HG02852 (cell line): ENCODE results near the gene ANKH.
"Not testable (repeated sequence)": the region's sequence is repeated elsewhere in the genome, so short reads cannot be mapped to it uniquely, and the experiment has no call there.

Experiments used
- ATAC-seq: cut with Tn5 transposase; IDR thresholded peaks from one replicate; pipeline ENCODE4 v1.9.1; 2021; ENCODE audit warnings: mild to moderate bottlenecking, moderate library complexity; ENCODE audit not compliant: unreplicated experiment

ANKH gene

DNA sequence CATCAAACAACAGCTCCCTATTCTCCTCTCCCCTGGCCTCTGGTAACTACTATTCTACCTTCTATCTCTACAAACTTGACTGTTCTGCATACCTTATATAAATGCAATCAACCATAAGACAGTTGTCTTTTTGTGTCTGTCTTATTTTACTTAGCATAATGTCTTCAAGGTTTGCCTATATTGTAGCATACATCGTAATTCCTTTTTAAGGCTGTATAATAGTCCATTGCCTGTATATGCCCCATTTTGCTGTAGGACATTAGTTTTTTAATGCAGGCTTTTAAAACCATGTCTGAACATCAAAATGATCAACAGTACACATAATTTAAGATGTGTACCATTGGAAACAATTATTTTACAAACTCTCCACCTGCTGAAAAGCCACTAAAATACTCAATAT, 12.4 kb downstream of the ANKH start:
- no peak for ATAC-seq

DNA sequence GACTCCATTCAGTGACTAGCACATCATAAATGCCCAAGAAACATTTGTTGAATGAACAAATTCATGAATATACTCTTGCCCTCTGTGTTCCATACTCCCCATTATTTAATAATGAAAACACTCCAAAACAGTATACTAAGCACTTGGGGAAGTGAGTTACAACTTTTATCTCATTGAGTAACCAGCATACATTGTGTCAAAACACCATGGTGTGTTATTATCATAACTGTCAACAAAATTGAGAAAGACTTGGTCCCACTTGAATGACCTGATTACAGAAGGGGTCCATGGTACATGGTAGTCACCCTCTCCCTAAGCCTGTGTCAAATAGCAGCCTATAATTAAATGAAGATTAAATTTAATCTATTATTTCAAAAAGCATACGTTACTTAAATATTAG, 16.2 kb downstream of the ANKH start:
- ATAC-seq: no peak

DNA sequence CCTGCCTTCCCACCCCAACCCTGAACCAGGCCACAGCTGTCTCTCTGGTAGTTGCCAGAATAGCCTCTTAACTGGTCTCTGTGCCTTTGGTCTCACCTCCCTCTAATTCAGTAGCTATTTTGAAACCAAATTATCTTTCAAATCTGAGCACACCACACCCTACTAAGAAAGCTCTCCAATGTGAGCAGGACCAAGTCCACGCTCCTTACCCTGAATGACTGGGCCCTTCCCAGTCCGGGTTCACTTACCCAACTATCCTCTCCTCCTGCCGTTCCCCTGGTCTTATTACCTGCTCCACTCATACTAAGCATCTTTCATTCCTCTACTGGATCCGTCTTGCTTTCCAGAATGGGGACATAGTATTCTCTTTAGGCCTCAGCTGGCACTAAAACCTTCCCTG, 16.8 kb downstream of the ANKH start:
- no peak for ATAC-seq

GRCh38 chr5:14853685-14854084, 17.9 kb downstream of the ANKH start:
- no peak for ATAC-seq

- no peak for ATAC-seq
Observed at GRCh38 chr5:14852779-14853178, 18.8 kb downstream of the ANKH start.

DNA sequence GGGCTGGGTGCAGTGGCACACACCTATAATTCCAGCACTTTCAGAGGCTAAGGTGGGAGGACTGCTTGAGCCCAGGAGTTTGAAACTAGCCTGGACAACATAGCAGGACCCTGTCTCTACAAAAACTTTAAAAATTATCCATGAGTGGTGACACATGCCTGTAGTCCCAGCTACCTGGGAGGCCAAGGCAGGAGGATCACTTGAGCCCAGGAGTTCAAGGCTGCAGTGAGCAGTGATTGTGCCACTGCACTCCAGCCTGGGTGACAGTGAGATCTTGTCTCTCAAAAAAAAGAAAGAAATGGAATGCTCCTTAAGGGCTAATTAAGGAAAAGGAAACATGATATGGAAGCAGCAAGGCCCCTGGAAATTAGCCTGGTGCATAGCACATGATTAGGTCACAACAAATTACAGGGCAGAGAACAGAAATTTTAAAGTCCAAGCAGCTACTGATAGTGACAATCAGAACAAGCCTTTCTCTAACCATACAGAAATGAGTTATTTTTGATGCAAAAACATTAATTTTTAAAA, 19.5 kb downstream of the ANKH start:
- no peak for ATAC-seq

GRCh38 chr5:14851597-14851996, 20.0 kb downstream of the ANKH start:
- no peak for ATAC-seq

DNA sequence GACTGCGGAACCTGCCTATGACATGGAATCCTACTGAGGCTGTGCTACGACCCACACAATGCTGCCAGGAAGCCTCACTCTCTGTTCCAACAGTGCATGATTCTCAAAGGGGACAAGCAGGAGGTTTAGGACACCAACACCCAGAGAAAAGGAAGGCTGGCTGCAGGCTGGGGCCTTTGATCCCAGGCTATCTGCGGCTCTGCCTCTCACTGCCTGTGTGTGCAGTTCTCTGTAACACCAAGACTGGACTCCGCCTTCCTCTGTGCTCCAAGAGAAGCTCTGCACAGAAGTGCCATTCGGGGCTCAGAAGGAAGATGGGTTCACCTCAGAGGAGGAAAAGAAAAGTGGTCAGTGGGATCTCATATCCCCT, 20.5 kb downstream of the ANKH start:
- ATAC-seq: no peak

DNA sequence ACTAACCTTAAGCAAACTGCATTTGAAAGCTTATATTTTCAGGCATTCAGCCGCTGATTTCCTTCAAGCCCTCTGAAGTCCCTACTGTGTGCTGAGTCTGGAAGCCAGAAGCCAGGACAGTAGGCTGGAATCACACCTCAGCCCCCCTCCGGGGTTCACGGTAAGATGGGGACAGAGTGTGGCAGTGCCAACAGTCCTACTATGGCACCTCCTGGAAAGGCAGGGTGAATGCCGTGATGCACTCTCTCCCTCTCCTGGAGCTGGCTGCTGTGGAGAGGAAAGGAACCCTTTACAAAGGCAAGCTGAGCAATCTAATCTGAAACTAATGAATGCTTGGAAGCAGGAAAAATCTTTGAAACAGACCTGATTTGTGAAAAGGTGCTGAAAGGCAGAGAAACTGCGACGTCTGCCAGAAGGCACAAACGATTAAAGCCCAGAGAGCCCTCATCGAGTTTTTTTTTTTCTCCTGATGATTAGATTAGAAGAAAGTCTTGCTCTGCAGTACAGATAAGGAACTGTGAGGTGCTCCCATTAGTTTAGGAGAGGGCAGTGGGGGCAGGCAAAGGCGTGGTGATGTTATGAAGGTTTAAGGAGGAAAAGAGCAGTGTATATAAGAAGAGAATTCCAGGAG, 21.0 kb downstream of the ANKH start:
- no peak for ATAC-seq

DNA sequence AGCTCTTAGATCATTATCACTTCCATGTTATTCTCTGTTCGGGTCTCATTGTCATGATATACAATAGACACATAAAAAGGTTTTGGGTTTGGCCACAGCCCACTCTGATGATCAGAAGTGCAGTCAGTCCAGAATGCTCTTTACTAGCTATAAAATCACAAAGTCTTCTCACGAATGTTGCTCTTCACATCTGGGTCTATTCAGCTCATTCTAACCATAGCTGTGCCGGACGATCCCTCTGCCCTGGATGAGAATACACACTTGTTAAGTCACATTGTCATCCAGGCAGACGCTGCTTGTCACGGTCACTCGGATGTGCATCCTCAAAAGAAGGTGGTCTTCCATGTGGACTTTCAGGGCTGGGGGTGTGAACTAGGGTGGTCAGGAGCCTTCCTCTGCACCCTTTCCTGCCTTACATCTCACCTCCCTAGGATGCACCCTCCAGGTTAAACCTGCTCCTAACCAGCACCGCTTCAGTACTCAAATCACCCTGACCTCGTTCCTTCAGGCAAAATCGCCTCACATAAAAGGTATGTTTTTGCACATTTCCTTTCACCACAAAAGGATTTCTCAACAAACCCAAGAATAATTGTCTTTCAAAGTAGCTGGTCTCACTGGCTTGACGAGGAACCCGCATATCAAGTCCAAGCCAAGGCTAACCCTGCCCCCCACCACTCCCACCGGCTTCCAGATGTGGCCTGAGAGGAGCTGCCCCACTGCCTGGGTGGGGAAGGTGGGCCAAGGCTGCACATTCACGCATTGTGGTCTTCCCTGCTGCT, 21.9 kb downstream of the ANKH start:
- no peak for ATAC-seq

- not testable (repeated sequence) for ATAC-seq
Observed at GRCh38 chr5:14848942-14849341, 22.6 kb downstream of the ANKH start.

DNA sequence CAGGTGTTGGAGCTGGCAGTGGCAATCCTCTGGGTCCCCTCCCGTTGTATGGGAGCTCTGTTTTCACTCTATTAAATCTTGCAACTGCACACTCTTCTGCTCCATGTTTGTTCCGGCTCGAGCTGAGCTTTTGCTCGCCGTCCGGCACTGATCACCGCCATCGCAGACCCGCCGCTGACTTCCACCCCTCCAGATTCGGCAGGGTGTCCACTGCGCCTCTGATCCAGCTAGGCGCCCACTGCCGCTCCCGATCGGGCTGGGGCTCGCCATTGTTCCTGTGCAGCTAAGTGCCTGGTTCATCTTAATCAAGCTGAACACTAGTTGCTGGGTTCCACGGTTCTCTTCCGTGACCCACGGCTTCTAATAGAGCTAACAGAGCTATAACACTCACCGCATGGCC, 23.2 kb downstream of the ANKH start:
- ATAC-seq: no peak

GRCh38 chr5:14847471-14847870, 24.1 kb downstream of the ANKH start:
- no peak for ATAC-seq

DNA sequence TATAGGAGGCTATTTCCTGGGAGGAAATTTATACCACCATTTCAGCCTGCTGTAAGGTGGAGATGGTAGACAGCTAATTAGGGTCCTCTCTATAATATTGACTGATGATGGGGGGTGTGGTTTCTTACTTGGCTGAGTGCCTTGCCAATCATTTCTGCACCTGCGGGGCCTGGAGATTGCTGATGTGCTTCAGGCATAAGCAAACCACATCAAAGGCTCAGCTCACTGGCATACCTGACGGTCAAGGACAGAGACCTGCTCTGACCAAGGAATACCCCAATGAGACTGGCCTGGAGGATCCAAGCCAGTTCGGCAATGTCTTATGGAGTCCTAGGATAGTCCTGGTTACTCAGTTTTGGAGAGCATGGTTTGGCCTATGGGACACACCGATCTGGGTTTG, 29.5 kb downstream of the ANKH start:
- ATAC-seq: no peak

GRCh38 chr5:14840624-14841023, 31.0 kb downstream of the ANKH start:
- ATAC-seq: no peak

- no peak for ATAC-seq
Observed at GRCh38 chr5:14838396-14839319, 32.9 kb downstream of the ANKH start.

- not testable (repeated sequence) for ATAC-seq
Observed at GRCh38 chr5:14837423-14838122, 34.0 kb downstream of the ANKH start.

DNA sequence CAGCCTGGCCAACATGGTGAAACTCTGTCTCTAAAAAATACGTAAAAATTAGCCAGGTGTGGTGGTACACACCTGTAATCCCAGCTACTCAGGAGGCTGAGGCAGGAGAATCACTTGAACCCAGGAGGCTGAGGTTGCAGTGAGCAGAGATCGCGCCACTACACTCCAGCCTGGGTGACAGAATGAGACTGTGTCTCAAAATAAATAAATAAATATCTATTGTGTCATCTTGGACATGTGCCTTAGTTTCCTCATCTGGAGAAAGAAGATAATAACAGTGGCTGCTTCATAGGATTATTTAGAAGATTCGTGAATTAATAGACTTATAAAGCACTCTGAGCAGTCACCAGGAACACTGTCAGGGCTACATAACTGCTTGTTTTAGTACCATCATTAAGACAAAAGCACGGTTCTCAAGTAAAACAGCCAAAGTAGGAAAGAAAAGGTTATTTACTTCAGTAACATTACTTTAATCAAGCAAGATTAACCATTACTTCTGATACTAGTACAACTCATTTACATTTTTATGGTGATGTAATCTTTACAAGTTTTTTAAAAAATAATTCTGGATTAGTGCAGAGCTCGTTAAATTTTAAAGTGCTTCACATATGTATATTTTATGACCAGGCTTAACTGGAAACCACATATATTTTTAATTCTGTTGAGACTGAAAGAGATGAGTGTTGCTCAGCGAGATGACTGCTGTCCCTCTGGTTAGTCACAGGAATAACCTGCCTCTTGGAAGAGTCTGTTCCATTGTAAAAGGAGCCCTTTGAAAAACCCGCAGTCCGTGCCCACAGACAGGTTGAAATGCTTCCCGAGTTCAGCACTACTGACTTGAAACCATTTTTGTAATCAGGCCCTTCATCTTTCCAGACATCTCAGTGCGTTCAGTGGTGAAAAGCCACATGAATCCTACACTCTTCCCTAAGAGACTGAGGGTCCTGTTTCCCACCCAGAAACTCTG, 36.7 kb downstream of the ANKH start:
- no peak for ATAC-seq

DNA sequence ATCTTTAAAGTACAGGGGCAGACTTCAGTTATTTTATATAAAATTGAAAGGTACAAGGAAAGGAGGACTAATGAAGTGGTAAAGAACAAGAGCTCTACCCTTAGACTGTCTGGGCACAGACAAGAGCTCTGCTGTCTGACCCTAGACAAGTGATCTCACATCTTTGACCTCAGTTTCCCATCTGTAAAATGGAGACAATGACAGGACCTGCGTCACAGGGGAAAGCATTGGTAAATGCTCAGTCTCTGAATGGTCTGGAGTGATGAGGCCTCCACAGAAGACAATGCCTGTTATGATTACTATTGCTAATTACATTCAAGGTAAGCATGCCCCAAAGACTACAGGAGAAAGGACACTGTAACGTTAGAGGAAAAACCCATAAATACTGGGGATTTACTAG, 37.5 kb downstream of the ANKH start:
- ATAC-seq: no peak

GRCh38 chr5:14831006-14831338, 40.6 kb downstream of the ANKH start:
- ATAC-seq: no peak
